ENCODE measurements around the gene MBNL3.

Gene MBNL3

DNA sequence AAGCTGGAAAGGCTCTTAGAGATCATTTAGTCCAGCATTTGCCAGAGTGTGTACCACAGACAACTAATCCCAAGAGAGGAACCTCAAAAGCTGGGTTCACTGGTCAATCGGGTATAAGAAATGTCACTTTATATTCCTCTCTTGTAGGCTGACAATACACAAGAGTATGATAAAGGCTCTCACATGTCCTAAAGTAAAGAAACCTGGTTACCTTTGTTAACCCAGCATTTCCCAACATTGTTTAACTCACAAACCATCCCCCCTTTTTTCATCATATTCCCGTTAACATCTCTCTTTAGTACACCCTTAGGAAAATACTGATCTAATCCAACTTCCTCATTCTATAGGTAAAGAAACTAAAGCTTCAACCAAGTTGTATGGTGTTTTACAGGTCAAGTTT, 74.4 kb downstream of the MBNL3 start:
- DNase-seq (ENCODE audit: low spot score) = no peak

- no peak for DNase-seq (ENCODE audit: low spot score)
Measured at GRCh38 chrX:132413459-132413858, 75.4 kb downstream of the MBNL3 start.

DNA sequence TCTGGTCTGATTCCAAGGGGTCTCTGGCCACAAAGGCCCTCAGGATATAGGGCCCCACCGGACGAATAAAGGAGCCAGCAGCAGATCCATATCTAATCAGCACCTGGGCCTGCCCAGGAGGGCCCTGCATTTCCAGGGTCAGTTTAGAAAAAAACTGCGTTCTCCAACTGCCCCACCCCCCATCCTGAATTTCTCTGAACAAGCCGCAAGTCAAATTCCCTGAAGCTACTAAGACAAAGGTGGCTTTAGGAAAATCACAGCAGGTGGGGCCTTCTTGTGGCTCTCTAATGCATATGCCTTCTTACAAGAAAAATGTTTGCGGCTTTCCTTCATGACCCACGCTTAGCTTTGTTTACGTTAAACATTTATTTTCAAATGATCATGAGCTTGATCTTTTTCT, 76.6 kb downstream of the MBNL3 start:
- DNase-seq (ENCODE audit: low spot score) = no peak

DNA sequence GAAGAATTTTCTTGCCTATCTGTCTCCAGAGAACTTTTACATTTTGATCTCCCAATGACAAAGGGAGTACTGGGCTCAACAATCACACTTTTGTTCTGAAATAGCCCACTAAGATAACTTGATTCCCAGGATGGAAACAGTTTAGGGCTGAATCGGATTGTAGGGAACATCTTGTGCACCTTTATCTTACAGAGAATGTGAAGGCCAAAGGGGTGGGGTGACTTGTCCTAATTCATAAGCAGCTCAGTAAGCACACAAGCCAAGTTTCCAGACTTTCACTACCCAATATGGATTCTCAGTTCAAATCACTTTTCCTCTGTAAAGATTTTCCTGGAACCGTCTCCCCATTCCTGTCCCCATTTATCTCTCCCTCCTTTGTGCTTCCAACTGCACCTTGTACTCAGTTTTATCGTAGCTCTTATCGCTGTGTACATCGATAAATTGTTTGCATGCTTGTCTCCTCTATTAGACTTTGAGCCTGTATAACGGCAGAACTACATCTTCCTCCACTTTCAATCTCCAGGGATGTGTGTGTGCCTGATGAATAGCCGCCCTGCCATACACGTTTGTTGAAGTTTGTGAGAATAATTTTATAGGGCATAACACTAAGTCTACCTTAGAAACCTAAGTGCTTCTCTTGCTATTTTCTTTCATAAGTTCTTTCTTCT, 77.4 kb downstream of the MBNL3 start:
- no peak for DNase-seq (ENCODE audit: low spot score)

- DNase-seq (ENCODE audit: low spot score) = no peak
Measured at GRCh38 chrX:132409780-132410556, 78.9 kb downstream of the MBNL3 start.

GRCh38 chrX:132407691-132408090, 81.1 kb downstream of the MBNL3 start:
- DNase-seq (ENCODE audit: low spot score) = no peak

DNA sequence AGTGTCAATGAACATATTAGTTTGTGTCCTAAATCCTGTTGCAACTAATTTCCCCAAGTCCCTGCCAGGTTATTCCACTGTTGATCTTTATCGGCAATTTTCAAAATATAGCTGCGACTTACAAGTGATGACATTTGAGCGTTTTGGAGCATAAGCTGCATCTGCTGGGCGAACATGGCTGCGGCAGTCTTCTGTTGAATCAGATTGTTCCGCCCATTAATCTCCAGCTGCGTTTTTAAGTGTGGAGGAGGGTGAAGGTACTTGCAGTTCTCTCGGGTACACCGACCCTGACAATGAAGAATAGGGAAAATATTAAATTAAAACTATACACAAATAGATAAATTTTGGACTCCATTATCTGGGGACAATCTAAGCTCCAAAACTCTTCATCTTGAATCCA, 82.7 kb downstream of the MBNL3 start:
- no peak for DNase-seq (ENCODE audit: low spot score)

DNA sequence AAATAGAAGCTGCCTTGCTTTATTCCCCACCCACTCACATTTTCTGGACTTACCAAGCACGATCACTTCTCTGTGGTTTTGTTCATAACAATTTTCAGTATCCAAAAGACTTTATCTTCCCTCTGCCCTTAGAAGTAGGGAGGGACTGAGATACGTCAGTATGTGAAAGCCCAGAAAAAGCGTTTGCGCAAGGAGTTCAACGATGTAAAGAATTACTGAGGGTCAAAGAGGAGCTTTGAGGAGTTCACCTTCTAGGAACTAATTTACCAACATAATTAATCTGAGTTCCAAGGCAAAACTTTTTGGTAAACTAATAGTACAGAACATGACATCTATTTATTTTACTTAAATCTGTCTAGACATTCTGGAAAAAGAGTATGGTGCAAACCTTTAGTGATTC, 84.6 kb downstream of the MBNL3 start:
- DNase-seq (ENCODE audit: low spot score) = no peak

- no peak for DNase-seq (ENCODE audit: low spot score)
Measured at GRCh38 chrX:132401935-132402334, 86.9 kb downstream of the MBNL3 start.

GRCh38 chrX:132400706-132401105, 88.1 kb downstream of the MBNL3 start:
- no peak for DNase-seq (ENCODE audit: low spot score)

GRCh38 chrX:132395645-132396044, 93.2 kb downstream of the MBNL3 start:
- DNase-seq (ENCODE audit: low spot score) = no peak

DNA sequence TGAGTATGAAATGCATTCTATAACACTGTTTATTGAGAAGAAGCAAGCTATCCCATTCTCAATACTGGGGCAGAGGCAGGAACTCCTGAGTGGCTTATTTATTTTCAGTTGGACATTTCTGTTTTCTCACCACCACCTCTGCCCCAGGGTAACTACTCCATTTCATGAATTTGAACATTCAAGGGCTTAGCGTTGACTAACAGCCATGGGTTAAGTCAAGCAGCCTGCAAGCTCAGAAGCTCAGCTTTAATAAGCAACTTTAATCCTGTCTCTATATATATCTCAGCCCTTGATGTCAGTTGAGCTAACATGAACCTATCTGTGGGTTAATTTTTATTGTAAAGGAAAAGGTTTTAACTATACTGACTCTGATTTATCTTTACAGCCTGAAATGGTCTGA, 93.8 kb downstream of the MBNL3 start:
- no peak for DNase-seq (ENCODE audit: low spot score)

DNA sequence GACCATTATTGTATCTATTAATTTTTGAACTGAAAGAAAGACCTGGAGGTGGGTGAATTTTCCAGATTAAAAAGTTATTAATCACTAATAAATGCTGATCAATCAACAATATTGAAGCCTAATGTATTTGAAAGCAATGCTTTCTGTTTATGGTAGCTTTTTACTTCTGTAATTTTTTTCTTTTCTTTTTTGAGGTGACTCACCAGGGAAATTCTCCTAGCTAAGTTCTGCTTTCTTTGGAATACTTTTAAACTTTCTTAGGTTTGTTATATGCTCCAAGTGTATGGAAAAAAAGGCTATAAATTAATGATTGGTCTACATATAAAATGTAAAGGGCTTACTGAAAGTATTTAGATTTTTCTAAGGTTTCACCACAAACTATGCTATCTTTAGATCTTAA, 94.2 kb downstream of the MBNL3 start:
- DNase-seq (ENCODE audit: low spot score) = no peak

DNA sequence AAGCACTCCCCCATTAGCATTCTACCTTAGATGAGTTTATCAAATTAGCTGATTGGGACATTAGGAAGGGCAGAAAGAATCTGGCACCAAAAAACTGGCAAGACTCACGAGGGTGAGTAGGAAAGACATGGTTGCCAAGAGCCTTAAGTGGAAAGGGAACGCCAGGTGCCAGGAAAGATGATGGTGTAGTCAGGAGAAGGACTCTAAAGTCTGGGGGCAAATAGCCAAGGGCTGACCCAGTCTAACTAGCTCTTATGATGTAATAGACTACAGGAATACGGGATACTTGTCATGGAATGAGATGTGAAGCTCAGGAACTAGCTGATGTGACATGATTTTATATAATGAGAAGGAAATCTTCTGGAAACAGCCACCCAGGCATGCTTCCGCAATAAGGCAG, 94.8 kb downstream of the MBNL3 start:
- DNase-seq (ENCODE audit: low spot score) = no peak

DNA sequence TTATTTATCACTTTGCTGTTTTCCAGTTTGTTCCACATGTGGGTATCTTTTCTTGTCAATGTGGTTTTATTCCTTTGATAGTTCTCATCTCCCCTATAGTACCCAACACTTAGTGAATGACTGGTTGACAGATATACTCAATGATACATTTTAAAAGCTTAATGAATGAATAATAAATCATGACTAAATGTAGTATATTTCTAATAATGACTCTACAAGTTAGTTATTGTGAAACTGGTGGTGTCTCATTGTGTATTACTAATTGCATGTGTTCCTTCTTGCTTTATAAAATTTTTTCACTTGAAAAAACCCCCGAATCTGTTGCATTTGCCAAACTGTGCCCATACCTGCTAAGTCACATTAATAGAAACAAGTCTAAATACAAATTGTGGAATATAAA, 95.4 kb downstream of the MBNL3 start:
- DNase-seq (ENCODE audit: low spot score) = no peak

GRCh38 chrX:132393085-132393484, 95.8 kb downstream of the MBNL3 start:
- DNase-seq (ENCODE audit: low spot score) = peak; percentile 6

GRCh38 chrX:132390792-132391191, 98.0 kb downstream of the MBNL3 start:
- no peak for DNase-seq (ENCODE audit: low spot score)

DNA sequence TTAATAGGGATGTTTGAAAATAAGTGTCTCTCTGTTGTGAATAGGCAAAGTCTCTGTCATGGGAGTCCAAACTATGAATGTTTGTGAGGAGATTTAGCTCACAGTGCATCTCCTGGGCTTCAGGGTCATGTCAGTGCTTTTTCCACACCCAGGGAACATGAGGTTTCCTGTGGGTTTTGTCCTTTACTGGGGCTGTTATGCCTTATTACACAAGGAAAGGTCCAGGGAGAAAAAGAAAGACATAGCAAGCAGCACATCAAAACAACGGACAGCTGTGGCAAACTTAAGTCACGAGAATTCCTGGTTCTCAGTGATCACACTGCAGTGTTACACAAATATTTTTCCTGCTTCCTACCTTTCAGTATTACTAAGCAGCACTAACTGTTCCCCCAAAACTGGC, 99.4 kb downstream of the MBNL3 start:
- no peak for DNase-seq (ENCODE audit: low spot score)

GRCh38 chrX:132388371-132388770, 100.5 kb downstream of the MBNL3 start:
- DNase-seq (ENCODE audit: low spot score) = no peak

GRCh38 chrX:132384301-132384700, 104.5 kb downstream of the MBNL3 start:
- DNase-seq (ENCODE audit: low spot score) = no peak

DNA sequence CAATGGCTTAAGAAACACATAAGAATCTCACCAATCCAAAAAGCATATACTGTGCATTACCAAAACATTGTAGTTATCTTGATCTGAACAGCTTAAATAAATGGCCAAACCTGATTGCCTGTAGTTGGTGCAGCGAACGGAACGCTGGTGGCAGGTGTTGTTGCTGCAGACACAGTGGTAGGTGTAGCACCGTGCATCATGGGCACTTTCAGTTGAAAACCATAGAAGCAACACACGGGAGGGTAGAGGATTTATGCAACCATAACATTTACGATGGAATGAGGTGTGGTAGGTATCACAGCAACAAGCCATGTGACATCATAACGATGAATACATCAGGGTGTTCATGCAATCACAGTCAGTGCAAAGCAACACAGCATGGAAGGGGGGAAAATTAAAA, 106.8 kb downstream of the MBNL3 start:
- DNase-seq (ENCODE audit: low spot score) = no peak

GRCh38 chrX:132378281-132378680, 110.6 kb downstream of the MBNL3 start:
- no peak for DNase-seq (ENCODE audit: low spot score)

DNA sequence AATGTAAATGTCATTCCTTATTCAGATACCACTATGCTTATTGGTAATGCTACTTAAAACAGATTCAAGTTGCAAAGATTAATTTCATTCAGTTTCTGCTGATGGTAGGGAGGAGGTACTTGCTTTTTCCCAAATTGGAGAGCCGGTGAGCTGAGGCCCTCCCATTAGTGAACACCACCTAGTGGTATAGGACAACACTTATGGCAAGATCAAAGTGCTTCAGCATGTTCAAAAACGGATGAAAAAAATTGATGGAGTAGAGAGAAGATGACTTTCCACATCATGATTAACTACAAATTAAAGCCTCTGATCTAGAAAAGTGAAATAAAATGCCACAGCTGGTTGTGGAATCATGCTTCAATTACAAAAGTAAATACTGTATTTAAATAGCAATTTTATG, 112.9 kb downstream of the MBNL3 start:
- DNase-seq (ENCODE audit: low spot score) = peak; percentile 2

DNA sequence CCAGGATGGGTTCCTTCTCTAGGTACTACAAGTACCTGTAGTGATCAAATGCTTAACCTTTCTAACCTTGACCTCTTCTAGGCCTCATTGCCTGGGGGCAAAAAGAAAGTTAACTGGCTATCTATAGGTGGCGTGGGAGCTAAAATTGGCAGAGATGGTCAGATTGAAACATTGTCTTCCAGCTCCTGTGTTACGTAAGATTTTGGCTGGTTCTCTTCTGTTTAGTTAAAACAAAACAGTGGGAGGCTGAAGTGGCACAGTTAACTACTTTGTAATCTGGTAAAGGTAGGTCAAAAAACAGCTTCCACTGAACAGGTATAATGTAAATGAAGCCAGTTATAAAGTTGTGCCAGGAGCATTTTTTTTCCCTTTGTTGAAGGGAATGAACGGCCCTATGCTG, 115.2 kb downstream of the MBNL3 start:
- DNase-seq (ENCODE audit: low spot score) = no peak
